Body of pancreas (tissue), 4 donors: ENCODE measurements around the gene HSPB7. TPM values are rescaled to one million over a fixed set of nuclear protein-coding genes. Genes with fewer than 3 reads are reported as not detected.

Experiments used
- ATAC-seq: fragments of 150-250 bp; one replicate; pipeline ENCODE4 v1.9.1; 2016
- DNase-seq, 4 donors: peaks; one replicate each; pipeline ENCODE4 v3.0.0-alpha.2; 2019
- H3K27ac ChIP-seq, 4 donors: fragments of 200-600 bp; sonication (generic); 1 replicate in 3 of 4; 2 replicates in 1 of 4; pipeline versions ENCODE4 v1.5.1 to v1.6.1; 2016 to 2019; ENCODE audit warnings: mild to moderate bottlenecking in 1 of 4, mixed read lengths in 1 of 4, moderate library complexity in 1 of 4
- H3K27me3 ChIP-seq, 2 donors: fragments of 200-600 bp; sonication (generic); one replicate each; pipeline ENCODE4 v1.6.0; 2016; ENCODE audit warnings: mild to moderate bottlenecking in 1 of 2
- H3K36me3 ChIP-seq, 2 donors: fragments of 200-600 bp; sonication (generic); replicated peaks in 1 of 2; 2 replicates each; pipeline ENCODE4 v1.5.1; 2016; ENCODE audit warnings: low read depth in 2 of 2; ENCODE audit not compliant: insufficient read depth in 1 of 2
- H3K4me1 ChIP-seq: fragments of 200-600 bp; sonication (generic); one replicate; pipeline ENCODE4 v1.6.0; 2016
- H3K4me3 ChIP-seq, 2 donors: fragments of 200-600 bp; sonication (generic); 1 replicate in 1 of 2; 2 replicates in 1 of 2; pipeline ENCODE4 v1.5.1; 2016 to 2019
- H3K9me3 ChIP-seq, 3 donors: fragments of 200-600 bp; sonication (generic); 1 replicate in 2 of 3; 2 replicates in 1 of 3; pipeline ENCODE4 v1.5.1; 2016
- POLR2A ChIP-seq, 3 donors: fragments of 450-650 bp; IDR thresholded peaks; one replicate each; pipeline ENCODE4 v1.6.1; 2016; ENCODE audit warnings: antibody characterized with exemption in 3 of 3, mild to moderate bottlenecking in 2 of 3
- WGBS, 2 donors: methylation state at CpG; one replicate each; pipeline ENCODE4 v1.1.5; 2017; 5-methylcytosine and 5-hydroxymethylcytosine counted together
- intact Hi-C: fragments of 100-400 bp; cut with DNase I; formaldehyde crosslinking; loops from one replicate; pipeline ENCODE4 v1.15.1; 2023
- total RNA-seq, 2 donors: library from RNA; depleted of rRNA; stranded (reverse); fragments of >200 nt; gene quantifications; one replicate each; pipeline ENCODE4 v1.1.0, GENCODE V29; 2016
- TF ChIP-seq, protein P1 (sequence below), 7 experiments: fragments of 450-650 bp in 4 of 7; fragments of 200-600 bp in 3 of 7; sonication (generic) in 3 of 7; IDR thresholded peaks; one replicate each; pipeline ENCODE4 v1.5.1; 2016 to 2019; ENCODE audit warnings: antibody characterized with exemption in 7 of 7

HSPB7 gene
- 10 to 100 TPM in 1 of 2 donors, 1 to 10 TPM in 1; 5.7 to 39.9 TPM for total RNA-seq

DNA sequence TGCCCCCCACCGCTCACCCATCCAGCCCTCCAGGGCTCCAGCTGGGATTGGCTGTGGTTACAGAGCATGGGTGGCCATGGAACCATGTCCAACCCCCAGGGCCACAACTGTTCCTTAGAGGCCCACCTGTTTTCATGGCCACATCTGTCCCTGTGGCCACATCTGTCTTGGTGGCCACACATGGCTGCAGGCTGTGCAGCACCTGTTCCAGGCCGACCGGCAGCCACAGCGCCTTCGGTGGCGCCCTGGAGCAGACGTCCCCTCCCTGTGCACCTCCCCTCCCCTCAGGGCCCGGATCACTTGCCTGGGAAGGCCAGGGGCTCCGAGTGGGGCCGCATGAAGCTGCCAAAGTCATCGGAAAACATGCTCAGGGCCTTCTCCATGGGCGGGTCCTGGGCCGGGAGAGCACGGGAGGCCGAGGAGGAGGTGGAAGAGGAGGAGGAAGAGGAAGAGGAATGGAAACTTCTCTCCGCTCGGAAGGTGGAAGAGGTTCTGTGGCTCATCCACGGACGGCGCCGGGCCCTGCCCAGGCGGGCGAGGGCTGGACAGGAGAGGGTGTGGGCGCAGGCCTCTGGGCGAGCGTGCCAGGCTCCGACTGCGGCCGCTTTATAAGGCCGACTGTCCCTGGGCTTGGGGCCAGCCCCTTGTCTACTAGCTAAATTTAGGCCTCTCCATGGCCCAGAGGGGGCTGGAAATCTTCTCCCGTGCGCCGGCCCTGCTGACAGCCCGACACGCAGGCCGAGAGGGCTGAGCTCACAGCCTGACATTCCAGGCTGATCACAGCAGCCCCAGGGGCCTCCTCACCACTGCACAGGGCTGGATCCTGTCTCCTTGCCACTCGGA, at the start of gene HSPB7:
Gene HSPB7, minus strand, starts transcription at position 583 of the 843 bp plus-strand sequence. Its CDS starts 80 bp downstream, at position 503.
- H3K4me1 ChIP-seq: peaks cover 63% of the 10 kb centered on the region
- peak within 1 kb of the TSS; percentile 3 to 66 (median 58) for H3K27ac ChIP-seq
- TF ChIP-seq, protein P1, sequence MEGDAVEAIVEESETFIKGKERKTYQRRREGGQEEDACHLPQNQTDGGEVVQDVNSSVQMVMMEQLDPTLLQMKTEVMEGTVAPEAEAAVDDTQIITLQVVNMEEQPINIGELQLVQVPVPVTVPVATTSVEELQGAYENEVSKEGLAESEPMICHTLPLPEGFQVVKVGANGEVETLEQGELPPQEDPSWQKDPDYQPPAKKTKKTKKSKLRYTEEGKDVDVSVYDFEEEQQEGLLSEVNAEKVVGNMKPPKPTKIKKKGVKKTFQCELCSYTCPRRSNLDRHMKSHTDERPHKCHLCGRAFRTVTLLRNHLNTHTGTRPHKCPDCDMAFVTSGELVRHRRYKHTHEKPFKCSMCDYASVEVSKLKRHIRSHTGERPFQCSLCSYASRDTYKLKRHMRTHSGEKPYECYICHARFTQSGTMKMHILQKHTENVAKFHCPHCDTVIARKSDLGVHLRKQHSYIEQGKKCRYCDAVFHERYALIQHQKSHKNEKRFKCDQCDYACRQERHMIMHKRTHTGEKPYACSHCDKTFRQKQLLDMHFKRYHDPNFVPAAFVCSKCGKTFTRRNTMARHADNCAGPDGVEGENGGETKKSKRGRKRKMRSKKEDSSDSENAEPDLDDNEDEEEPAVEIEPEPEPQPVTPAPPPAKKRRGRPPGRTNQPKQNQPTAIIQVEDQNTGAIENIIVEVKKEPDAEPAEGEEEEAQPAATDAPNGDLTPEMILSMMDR (IDR thresholded peaks at IDR 0.05): no peak
- TF ChIP-seq POLR2A (IDR thresholded peaks at IDR 0.05): no peak
- no peaks in the 10 kb centered on the region for H3K36me3 ChIP-seq
- intact Hi-C loops: no loop called here
- no peaks in the 10 kb centered on the region for H3K27me3 ChIP-seq
- DNase-seq (peak; percentile 37 to 63 (median 54)), ATAC-seq (peak; percentile 27)
- WGBS, 2 donors: 62 to 66% methylated on average over 21 to 36 of the region's 37 CpGs
- H3K9me3 ChIP-seq: no peaks in the 10 kb centered on the region
- H3K4me3 ChIP-seq: no peak within 1 kb of the TSS

DNA sequence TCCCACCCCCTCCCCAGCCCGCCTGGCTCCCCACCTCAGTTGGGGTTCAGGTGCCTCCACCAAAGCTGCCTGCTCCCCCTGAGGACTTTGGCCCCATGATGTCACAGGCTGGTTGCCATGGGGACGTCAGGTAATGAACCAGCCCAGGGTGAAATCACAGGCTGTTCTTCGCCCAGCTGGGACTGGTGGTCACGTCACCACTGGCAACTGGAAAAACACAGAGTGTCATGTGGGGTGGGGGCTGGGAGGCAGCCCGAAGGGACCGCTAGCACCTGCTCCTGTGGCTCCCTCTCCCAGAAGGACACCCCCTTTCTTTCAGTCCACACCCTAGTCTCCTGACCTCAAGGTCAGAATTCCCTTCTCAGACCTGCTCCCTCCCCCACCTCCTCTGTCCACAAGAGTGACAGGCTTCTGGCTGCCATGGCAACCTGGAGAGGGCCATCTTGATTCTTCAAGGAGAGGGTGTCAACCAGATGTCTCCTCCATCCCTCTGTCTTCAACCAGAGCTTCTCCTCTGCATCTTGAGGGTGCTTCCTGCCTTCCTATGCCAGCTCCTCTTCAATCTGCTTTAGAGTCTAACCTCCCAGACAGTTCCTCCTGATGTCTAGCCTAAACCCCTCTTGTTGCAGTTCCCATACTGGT, 49.4 kb upstream of the HSPB7 start:
- 13 to 21% methylated on average over 5 to 6 of the region's 6 CpGs for WGBS, 2 donors
- ATAC-seq: peak; percentile 88

DNA sequence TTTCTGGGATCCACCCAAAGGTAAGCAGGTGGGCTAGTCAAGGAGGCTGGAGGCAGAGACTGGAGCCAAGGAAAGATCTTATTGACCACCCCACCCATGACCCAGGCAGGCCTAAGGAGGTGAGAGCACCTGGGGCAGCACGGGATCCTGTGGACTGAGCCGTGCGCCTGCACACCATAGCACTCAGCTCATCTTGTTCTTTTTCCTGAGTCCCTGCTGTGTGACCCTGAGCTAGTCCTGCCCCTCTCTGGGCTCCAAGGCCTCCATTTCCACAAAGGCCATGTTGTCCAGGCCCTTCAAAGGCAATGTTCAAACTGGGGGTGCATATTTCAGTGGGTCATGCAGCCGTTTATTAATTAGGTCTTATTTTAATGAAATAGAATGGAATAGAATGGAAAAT, 48.4 kb upstream of the HSPB7 start:
- Histone ChIP-seq H3K4me3 (no peak overlapping the region), H3K4me1 (peaks cover 66% of the 10 kb centered on the region), H3K27ac (peak overlapping the region in 2 of 4 donors; percentile 56 to 84), H3K9me3 (no peaks in the 10 kb centered on the region), H3K36me3 (no peaks in the 10 kb centered on the region), H3K27me3 (no peaks in the 10 kb centered on the region)
- intact Hi-C loops: no loop called here
- WGBS, 2 donors: 75 to 85% methylated on average over 4 of the region's 4 CpGs
- ATAC-seq (no peak), DNase-seq (no peak)
- TF ChIP-seq, protein P1 (IDR thresholded peaks at IDR 0.05): no peak
- no peak for TF ChIP-seq POLR2A (IDR thresholded peaks at IDR 0.05)

More for the DNA sequence above, 49.4 kb upstream of the HSPB7 start:
- DNase-seq: peak; percentile 96 to 97 (median 96)
- Histone ChIP-seq H3K9me3 (no peaks in the 10 kb centered on the region), H3K27me3 (no peaks in the 10 kb centered on the region), H3K4me3 (no peak overlapping the region), H3K36me3 (no peaks in the 10 kb centered on the region), H3K4me1 (peaks cover 66% of the 10 kb centered on the region), H3K27ac (peak overlapping the region; percentile 19 to 84 (median 64))
- TF ChIP-seq, protein P1 (IDR thresholded peaks at IDR 0.05): peak in 1 of 7 experiments; percentile 15
- peak in 1 of 3 donors; percentile 24 for TF ChIP-seq POLR2A (IDR thresholded peaks at IDR 0.05)
- intact Hi-C loops: no loop called here

DNA sequence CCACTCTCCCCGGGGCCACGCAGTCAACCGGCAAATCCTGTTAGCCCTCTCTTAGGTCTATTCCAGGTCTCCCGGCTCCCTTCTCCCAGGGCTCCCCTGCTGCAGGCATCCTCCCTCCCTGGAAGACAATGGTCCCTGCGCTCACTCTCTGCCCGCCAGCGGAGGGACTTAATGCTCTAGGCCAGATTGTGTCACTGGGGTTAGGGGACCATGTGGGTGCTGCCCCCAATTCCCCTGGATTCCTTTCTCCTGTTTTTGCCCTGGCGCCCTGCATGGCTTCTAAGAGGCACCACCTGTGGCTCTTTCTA, 47.4 kb upstream of the HSPB7 start:
- WGBS, 2 donors: 68 to 74% methylated on average over 7 to 8 of the region's 8 CpGs
- ATAC-seq: no peak

More for the DNA sequence above, 47.4 kb upstream of the HSPB7 start:
- DNase-seq: no peak
- no peak overlapping the region for H3K4me3 ChIP-seq
- no peaks in the 10 kb centered on the region for H3K27me3 ChIP-seq
- intact Hi-C loops: no loop called here
- TF ChIP-seq, protein P1 (IDR thresholded peaks at IDR 0.05): no peak
- no peak for TF ChIP-seq POLR2A (IDR thresholded peaks at IDR 0.05)
- peaks cover 66% of the 10 kb centered on the region for H3K4me1 ChIP-seq
- H3K9me3 ChIP-seq: no peaks in the 10 kb centered on the region
- peak overlapping the region in 3 of 4 donors; percentile 12 to 62 (median 53) for H3K27ac ChIP-seq
- no peaks in the 10 kb centered on the region for H3K36me3 ChIP-seq
